ENCODE results near the gene SLC6A7. TPM values are rescaled to one million over a fixed set of nuclear protein-coding genes. Genes with fewer than 3 reads are reported as not detected.
A peak's percentile ranks its signal among the peaks of the same experiment; 100 is the strongest.

Gene SLC6A7
- total RNA-seq, 4 donors from 2014 or later, result not detected

DNA sequence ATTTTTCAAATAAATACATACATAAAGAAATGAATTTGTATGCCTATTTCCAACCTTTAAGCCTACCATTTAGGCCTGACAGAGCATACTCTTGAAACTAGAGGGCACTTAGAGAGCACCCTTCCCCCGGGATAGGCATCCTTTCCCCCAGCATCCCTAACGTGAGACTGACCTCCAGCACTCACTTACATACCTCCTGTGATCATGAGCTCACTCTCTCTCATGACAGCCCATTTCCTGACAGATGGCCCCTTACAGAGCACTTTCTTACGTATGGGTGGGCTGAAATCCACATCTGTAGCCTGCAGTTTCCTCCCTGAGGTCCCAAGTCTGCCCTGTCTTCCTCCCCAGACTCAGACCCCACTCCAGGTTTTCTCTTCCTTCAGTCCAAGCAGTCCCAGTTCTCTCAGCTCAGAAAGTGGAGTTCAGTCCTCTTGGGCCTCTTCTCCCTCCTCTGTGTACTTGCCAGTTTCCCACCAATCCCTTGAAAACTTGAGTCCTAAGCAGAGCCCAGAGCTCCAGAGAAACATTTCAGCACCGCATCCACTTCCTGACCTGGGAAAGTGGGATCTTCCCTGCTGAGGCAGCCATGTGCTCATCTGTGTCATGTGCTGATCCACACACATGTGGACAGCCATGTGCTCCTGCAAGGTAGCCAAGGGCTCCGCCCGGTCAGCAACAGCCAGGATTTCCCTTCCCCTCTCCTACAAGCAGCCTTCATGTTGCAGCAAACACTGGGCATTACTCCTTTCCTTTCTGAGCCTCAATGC is 25.5 kb upstream of the SLC6A7 start:
- H3K27ac ChIP-seq, result peak overlapping the region in 3 of 4 donors; percentile 64 to 73 (median 70)
- TF ChIP-seq POLR2A (IDR thresholded peaks at IDR 0.05) (no peak), EP300 (IDR thresholded peaks at IDR 0.05) (peak in 1 of 2 donors; percentile 54)
- TF ChIP-seq, protein P1, sequence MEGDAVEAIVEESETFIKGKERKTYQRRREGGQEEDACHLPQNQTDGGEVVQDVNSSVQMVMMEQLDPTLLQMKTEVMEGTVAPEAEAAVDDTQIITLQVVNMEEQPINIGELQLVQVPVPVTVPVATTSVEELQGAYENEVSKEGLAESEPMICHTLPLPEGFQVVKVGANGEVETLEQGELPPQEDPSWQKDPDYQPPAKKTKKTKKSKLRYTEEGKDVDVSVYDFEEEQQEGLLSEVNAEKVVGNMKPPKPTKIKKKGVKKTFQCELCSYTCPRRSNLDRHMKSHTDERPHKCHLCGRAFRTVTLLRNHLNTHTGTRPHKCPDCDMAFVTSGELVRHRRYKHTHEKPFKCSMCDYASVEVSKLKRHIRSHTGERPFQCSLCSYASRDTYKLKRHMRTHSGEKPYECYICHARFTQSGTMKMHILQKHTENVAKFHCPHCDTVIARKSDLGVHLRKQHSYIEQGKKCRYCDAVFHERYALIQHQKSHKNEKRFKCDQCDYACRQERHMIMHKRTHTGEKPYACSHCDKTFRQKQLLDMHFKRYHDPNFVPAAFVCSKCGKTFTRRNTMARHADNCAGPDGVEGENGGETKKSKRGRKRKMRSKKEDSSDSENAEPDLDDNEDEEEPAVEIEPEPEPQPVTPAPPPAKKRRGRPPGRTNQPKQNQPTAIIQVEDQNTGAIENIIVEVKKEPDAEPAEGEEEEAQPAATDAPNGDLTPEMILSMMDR (IDR thresholded peaks at IDR 0.05), result no peak
- no peaks in the 10 kb centered on the region for H3K9me3 ChIP-seq
- no peaks in the 10 kb centered on the region for H3K36me3 ChIP-seq
- no peak for DNase-seq (ENCODE audit: low spot score in 2 of 2)
- H3K4me3 ChIP-seq, result no peak overlapping the region
- peaks cover 0 to 67% (median 4%) of the 10 kb centered on the region in 4 donors for H3K4me1 ChIP-seq
- WGBS, 2 donors, result 54 to 73% methylated on average over 6 of the region's 6 CpGs
- H3K27me3 ChIP-seq, result peaks cover 0 to 16% of the 10 kb centered on the region in 2 donors

DNA sequence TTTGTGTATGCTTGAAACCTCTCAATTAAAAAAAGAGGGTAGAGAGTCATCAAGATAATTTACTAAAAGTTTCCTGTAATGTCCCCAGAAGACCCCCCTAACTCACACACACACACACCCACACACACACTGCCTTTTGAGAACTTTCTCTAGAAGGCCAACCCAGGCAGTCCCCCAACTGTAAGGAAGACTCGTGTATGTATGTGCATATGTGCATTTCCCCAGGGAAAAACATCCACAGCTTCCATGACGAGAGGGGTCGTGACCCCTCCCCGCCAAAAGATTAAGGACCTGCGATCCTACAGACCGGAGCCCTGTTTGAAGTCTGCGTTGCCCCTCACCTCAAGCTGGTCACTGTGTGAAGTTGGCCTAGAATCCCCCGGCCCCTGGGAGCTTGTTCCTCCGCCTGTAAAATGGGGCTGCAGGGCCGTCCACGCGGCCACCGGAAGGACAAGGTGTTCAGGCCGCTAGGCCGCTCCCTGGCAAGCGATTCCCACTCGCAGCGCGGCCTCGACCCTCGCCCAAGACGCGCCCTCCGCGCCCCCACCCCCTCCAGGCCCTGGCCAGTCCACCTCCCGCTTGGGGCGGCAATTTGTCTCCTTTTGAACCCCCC is 23.7 kb upstream of the SLC6A7 start:
- Histone ChIP-seq H3K36me3 (no peaks in the 10 kb centered on the region), H3K9me3 (no peaks in the 10 kb centered on the region), H3K4me1 (peaks cover 0 to 49% (median 2%) of the 10 kb centered on the region in 4 donors), H3K4me3 (peak overlapping the region in 1 of 4 donors; percentile 27), H3K27ac (peak overlapping the region in 1 of 4 donors; percentile 81), H3K27me3 (peaks cover 0 to 16% of the 10 kb centered on the region in 2 donors)
- WGBS, 2 donors, result 78 to 80% methylated on average over 25 to 27 of the region's 27 CpGs
- DNase-seq (ENCODE audit: low spot score in 2 of 2), result no peak
- no peak for TF ChIP-seq POLR2A (IDR thresholded peaks at IDR 0.05)
- TF ChIP-seq, protein P1 (IDR thresholded peaks at IDR 0.05), result no peak
- no peak for TF ChIP-seq EP300 (IDR thresholded peaks at IDR 0.05)

DNA sequence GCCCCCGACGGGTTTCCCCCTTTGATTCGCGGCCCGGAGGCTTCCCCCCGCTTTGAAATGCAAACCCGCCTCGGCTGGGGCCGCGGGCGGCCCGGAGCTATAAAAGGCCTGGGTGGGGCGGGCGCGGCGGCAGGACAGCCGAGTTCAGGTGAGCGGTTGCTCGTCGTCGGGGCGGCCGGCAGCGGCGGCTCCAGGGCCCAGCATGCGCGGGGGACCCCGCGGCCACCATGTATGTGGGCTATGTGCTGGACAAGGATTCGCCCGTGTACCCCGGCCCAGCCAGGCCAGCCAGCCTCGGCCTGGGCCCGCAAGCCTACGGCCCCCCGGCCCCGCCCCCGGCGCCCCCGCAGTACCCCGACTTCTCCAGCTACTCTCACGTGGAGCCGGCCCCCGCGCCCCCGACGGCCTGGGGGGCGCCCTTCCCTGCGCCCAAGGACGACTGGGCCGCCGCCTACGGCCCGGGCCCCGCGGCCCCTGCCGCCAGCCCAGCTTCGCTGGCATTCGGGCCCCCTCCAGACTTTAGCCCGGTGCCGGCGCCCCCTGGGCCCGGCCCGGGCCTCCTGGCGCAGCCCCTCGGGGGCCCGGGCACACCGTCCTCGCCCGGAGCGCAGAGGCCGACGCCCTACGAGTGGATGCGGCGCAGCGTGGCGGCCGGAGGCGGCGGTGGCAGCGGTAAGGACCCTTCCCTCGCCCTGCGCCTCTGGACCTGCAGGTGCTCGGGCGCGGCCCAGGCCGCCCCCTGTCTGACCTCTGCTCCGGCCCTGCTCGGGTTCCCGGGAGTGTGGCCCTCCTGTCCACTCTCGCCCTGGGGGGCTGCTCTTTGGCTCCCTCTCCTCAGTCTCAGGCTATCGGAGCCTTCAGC is 23.0 kb upstream of the SLC6A7 start, which contains the start of gene CDX1:
Gene CDX1 (plus strand): TSS at position 129 of the 862 bp plus-strand sequence. CDS start 99 bp downstream, at position 228.
- Histone ChIP-seq H3K4me1 (peaks cover 0 to 42% (median 0%) of the 10 kb centered on the region in 4 donors), H3K4me3 (peak within 1 kb of the TSS in 1 of 4 donors; percentile 27), H3K9me3 (no peaks in the 10 kb centered on the region), H3K27ac (peak within 1 kb of the TSS in 1 of 4 donors; percentile 81), H3K27me3 (peaks cover 0 to 16% of the 10 kb centered on the region in 2 donors), H3K36me3 (no peaks in the 10 kb centered on the region)
- 56 to 71% methylated on average over 1 to 17 of the region's 93 CpGs for WGBS, 2 donors
- no peak for TF ChIP-seq POLR2A (IDR thresholded peaks at IDR 0.05)
- no peak for TF ChIP-seq EP300 (IDR thresholded peaks at IDR 0.05)
- TF ChIP-seq, protein P1 (IDR thresholded peaks at IDR 0.05), result no peak
- DNase-seq (ENCODE audit: low spot score in 2 of 2), result no peak

DNA sequence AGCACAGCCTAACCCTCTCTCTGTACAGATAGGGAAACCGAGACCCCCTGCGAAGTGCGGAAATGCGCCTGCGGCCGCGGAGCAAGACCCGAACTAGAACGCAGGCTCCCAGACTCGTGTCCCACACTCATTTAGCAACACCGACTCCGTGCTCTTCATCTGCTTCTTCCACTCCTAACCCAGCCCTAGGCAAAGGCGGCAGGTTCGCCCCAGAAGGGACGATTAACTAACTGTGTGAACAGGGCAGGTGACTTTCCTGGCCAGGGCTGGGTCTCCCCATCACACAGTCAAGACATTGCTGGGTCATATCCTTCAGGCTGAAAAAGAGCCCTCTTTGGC is 22.4 kb upstream of the SLC6A7 start:
- no peaks in the 10 kb centered on the region for H3K36me3 ChIP-seq
- peaks cover 0 to 16% of the 10 kb centered on the region in 2 donors for H3K27me3 ChIP-seq
- TF ChIP-seq, protein P1 (IDR thresholded peaks at IDR 0.05), result no peak
- TF ChIP-seq POLR2A (IDR thresholded peaks at IDR 0.05) (no peak), EP300 (IDR thresholded peaks at IDR 0.05) (no peak)
- no peak for DNase-seq (ENCODE audit: low spot score in 2 of 2)
- WGBS, 2 donors, result 75 to 87% methylated on average over 15 of the region's 15 CpGs
- peaks cover 0 to 36% (median 0%) of the 10 kb centered on the region in 4 donors for H3K4me1 ChIP-seq
- H3K27ac ChIP-seq, result peak overlapping the region in 1 of 4 donors; percentile 81
- H3K9me3 ChIP-seq, result no peaks in the 10 kb centered on the region
- peak overlapping the region in 1 of 4 donors; percentile 27 for H3K4me3 ChIP-seq

All from tibial nerve (tissue), 4 donors.